OCI-LY3 (cell line): ENCODE results near the gene RBCK1.
"Not testable (repeated sequence)": the region's sequence is repeated elsewhere in the genome, so short reads cannot be mapped to it uniquely, and the experiment has no call there.

Experiments used
- H2AFZ ChIP-seq: fragments of 200-600, 300-600 bp; shearing (Covaris generic); 2 replicates; pipeline ENCODE4 v1.6.0; 2014; ENCODE audit warnings: antibody characterized with exemption, low read depth, low read length
- H3K27ac ChIP-seq: fragments of 200-600, 300-600 bp; sonication (generic); 2 replicates; pipeline ENCODE4 v1.5.1; 2014; ENCODE audit warnings: mild to moderate bottlenecking, low read length, moderate library complexity, mixed read lengths
- H3K27me3 ChIP-seq: fragments of 200-600, 300-600 bp; sonication (generic); 2 replicates; pipeline ENCODE4 v1.6.1; 2014; ENCODE audit warnings: low read depth, low read length, mixed read lengths
- H3K36me3 ChIP-seq: fragments of 200-600, 300-600 bp; sonication (generic); replicated peaks from 2 replicates; pipeline ENCODE3; 2014; ENCODE audit warnings: low read depth, low read length, mixed read lengths
- H3K4me1 ChIP-seq: fragments of 300-600, 200-600 bp; sonication (generic); 2 replicates; pipeline ENCODE4 v1.6.1; 2014; ENCODE audit warnings: low read length, mixed read lengths
- H3K4me2 ChIP-seq: fragments of 200-600, 300-600 bp; sonication (generic); 2 replicates; pipeline ENCODE4 v1.6.1; 2014; ENCODE audit warnings: low read length, mixed read lengths
- H3K4me3 ChIP-seq: fragments of 300-600, 200-600 bp; sonication (generic); 2 replicates; pipeline ENCODE4 v1.5.1; 2014; ENCODE audit warnings: antibody characterized with exemption, mild to moderate bottlenecking, low read length, moderate library complexity
- H3K79me2 ChIP-seq: fragments of 300-600, 200-600 bp; shearing (Covaris generic); 2 replicates; pipeline ENCODE4 v1.6.1; 2014; ENCODE audit warnings: mild to moderate bottlenecking, low read length, mixed read lengths
- H3K9ac ChIP-seq: fragments of 300-600, 200-600 bp; shearing (Covaris generic); 2 replicates; pipeline ENCODE4 v1.6.0; 2014; ENCODE audit warnings: mild to moderate bottlenecking, low read length, moderate library complexity
- H3K9me3 ChIP-seq: fragments of 200-600, 300-600 bp; shearing (Covaris generic); 2 replicates; pipeline ENCODE4 v1.6.1; 2014; ENCODE audit warnings: low read length, mixed read lengths; ENCODE audit not compliant: insufficient read depth
- H4K20me1 ChIP-seq: fragments of 200-600, 300-600 bp; sonication (generic); 2 replicates; pipeline ENCODE4 v1.6.1; 2016; ENCODE audit warnings: low read length, mixed read lengths; ENCODE audit not compliant: insufficient read depth
- CTCF ChIP-seq: fragments of 200-600, 300-600 bp; sonication (generic); IDR thresholded peaks from 2 replicates; pipeline ENCODE4 v1.5.1; 2014; ENCODE audit warnings: antibody characterized with exemption, low read length, low read depth
- EZH2phosphoT487 ChIP-seq: fragments of 200-600 bp; shearing (Covaris generic); IDR thresholded peaks from 2 replicates; pipeline ENCODE4 v1.6.1; 2018; ENCODE audit warnings: antibody characterized with exemption, mixed run types, low read depth

RBCK1 gene

DNA sequence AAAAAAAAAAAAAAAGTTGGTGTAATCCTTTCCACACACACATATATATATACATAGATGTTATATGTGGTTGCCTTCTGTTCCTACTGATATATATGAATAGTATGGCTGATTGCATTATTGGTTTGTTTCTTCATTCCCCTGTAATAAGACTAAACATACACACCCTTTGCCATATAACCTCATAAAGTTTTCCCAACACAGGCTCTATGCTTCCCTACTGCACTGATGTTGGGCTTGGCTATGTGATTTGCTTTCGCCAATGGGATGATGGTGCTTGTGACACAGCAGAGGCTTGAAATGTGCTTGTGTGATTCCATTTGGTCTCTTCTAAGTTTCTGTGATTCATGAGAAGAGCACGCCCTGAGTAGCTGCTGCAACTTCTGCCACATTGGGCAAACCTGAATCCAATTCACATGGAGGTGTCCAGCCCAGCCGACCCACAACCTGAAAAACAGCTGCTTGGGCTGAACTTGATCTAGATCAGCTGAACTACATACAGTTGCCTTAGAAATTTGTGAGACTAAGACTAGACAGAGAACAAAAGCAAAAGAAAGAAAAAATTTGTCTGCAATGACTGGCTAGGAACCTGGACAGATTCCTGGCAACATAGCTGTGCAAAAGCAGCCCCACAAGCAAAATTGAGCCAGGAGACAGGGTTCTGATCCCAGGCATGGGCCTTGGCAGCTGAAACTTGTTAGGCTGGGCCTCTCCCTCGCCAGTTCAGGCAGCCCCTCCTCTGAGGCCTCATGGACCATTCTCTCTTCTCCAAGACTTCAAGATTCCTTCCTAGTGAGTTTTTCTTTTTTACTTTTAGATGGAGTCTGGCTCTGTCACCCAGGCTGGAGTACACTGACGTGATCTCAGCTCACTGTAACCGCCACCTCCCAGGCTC, 67.6 kb downstream of the RBCK1 start:
- no peak overlapping the region for H3K27ac ChIP-seq
- H3K27me3 ChIP-seq = no peaks in the 10 kb centered on the region
- no peak overlapping the region for H3K4me3 ChIP-seq
- peaks cover 57% of the 10 kb centered on the region for H3K36me3 ChIP-seq
- H3K4me1 ChIP-seq = no peaks in the 10 kb centered on the region
- H4K20me1 ChIP-seq = peaks cover 4% of the 10 kb centered on the region; the same call in 1 of the 2 replicates
- H3K9ac ChIP-seq = no peak overlapping the region
- TF ChIP-seq CTCF (no peak), EZH2phosphoT487 (no peak)
- no peak overlapping the region for H2AFZ ChIP-seq
- H3K4me2 ChIP-seq = no peak overlapping the region
- peaks cover 9% of the 10 kb centered on the region for H3K9me3 ChIP-seq
- no peaks in the 10 kb centered on the region for H3K79me2 ChIP-seq

GRCh38 chr20:476561-477249, 68.6 kb downstream of the RBCK1 start:
- not testable (repeated sequence) for H3K9ac ChIP-seq, H3K79me2 ChIP-seq, H3K4me1 ChIP-seq, H3K27me3 ChIP-seq, H3K4me3 ChIP-seq, H3K9me3 ChIP-seq, H2AFZ ChIP-seq, H3K4me2 ChIP-seq, H3K27ac ChIP-seq, H4K20me1 ChIP-seq
- peaks cover 61% of the 10 kb centered on the region for H3K36me3 ChIP-seq

DNA sequence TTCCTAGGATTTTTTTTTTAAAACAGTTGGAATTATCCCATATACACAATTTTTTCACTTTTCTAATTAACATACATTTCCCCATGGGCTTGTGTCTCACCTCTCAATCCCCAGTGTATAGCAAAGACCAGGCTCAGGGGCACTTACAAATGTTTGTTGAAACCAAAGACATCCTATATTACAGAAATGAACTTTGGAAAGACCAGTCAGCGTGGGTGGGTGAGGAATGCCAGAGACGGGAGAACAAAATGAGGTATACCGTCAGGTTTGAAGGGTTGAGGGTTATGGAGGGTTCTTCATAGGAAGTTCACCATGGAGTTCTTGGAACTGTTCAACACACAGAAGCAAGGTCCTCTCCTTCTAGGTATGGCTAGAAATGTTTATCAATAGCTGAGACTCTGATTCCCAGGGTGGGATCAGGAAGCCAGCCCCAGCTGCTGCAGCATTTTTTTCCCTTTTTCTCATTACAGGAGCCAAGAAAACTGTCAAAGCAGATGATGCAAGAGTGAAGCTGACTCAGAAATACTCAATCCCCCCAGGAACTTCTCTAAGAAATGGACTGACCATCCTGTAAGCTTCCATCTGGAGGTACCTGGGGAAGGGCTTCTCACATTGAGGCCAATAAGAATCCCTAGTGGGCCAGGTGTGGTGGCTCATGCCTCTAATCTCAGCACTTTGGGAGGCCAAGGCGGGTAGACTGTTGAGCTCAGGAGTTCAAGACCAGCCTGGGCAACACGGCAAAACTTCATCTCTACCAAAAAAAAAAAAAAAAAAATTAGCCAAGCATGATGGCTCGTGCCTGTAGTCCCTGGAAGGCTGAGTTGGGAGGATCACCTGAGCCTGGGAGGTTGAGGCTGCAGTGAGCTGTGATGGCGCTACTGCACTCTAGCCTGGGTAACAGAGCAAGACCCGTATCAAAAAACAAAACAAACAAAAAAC, 70.2 kb downstream of the RBCK1 start:
- Histone ChIP-seq H3K27ac (no peak overlapping the region), H3K9ac (no peak overlapping the region), H3K9me3 (no peaks in the 10 kb centered on the region), H3K4me1 (no peaks in the 10 kb centered on the region), H3K79me2 (no peaks in the 10 kb centered on the region), H3K27me3 (no peaks in the 10 kb centered on the region), H3K4me2 (no peak overlapping the region), H3K4me3 (no peak overlapping the region), H3K36me3 (peaks cover 60% of the 10 kb centered on the region), H2AFZ (no peak overlapping the region), H4K20me1 (peaks cover 4% of the 10 kb centered on the region; the same call in 1 of the 2 replicates)
- no peak for TF ChIP-seq CTCF
- TF ChIP-seq EZH2phosphoT487 = no peak

GRCh38 chr20:478949-479429, 70.9 kb downstream of the RBCK1 start:
- Histone ChIP-seq H3K79me2 (no peaks in the 10 kb centered on the region), H3K4me2 (no peak overlapping the region), H3K27me3 (no peaks in the 10 kb centered on the region), H3K4me1 (no peaks in the 10 kb centered on the region), H3K4me3 (no peak overlapping the region), H4K20me1 (peaks cover 4% of the 10 kb centered on the region; the same call in 1 of the 2 replicates), H3K9ac (no peak overlapping the region), H3K9me3 (no peaks in the 10 kb centered on the region), H3K27ac (no peak overlapping the region), H2AFZ (no peak overlapping the region), H3K36me3 (peaks cover 57% of the 10 kb centered on the region)
- TF ChIP-seq CTCF = peak; percentile 76
- no peak for TF ChIP-seq EZH2phosphoT487
